H9 (cell line): ENCODE data around the gene ANXA2. TPM values are rescaled to one million over a fixed set of nuclear protein-coding genes. Genes with fewer than 3 reads are reported as not detected.

Experiments
- DNase-seq: peaks from one replicate; pipeline ENCODE4 v3.0.0-alpha.2; 2017
- H2AFZ ChIP-seq: one replicate; pipeline ENCODE4 v1.6.1; 2013; ENCODE audit warnings: mild to moderate bottlenecking, low read length, control low read depth, moderate library complexity
- H2AK5ac ChIP-seq: 2 replicates; pipeline ENCODE4 v1.6.1; 2013; ENCODE audit warnings: low read length, control low read depth, mixed read lengths; ENCODE audit not compliant: insufficient read length
- H2BK120ac ChIP-seq: one replicate; pipeline ENCODE4 v1.6.1; 2013; ENCODE audit warnings: low read depth, mild to moderate bottlenecking, low read length, control low read depth, inconsistent platforms; ENCODE audit not compliant: poor library complexity, severe bottlenecking
- H2BK12ac ChIP-seq: 2 replicates; pipeline ENCODE4 v1.6.1; 2013; ENCODE audit warnings: low read length, control low read depth, mixed read lengths, low read depth; ENCODE audit not compliant: insufficient read length
- H2BK15ac ChIP-seq: 2 replicates; pipeline ENCODE4 v1.6.1; 2013; ENCODE audit warnings: low read depth, low read length, control low read depth
- H2BK20ac ChIP-seq: one replicate; pipeline ENCODE4 v1.6.1; 2013; ENCODE audit warnings: low read depth, mild to moderate bottlenecking, low read length, control low read depth, inconsistent platforms; ENCODE audit not compliant: poor library complexity, severe bottlenecking
- H2BK5ac ChIP-seq: 2 replicates; pipeline ENCODE4 v1.6.1; 2013; ENCODE audit warnings: low read length, control low read depth, mixed read lengths; ENCODE audit not compliant: insufficient read length
- H3K14ac ChIP-seq: 2 replicates; pipeline ENCODE4 v1.6.1; 2013; ENCODE audit warnings: low read length, control low read depth; ENCODE audit not compliant: insufficient read depth
- H3K18ac ChIP-seq: 2 replicates; pipeline ENCODE4 v1.6.1; 2013; ENCODE audit warnings: low read depth, mild to moderate bottlenecking, mixed read lengths, low read length, control low read depth; ENCODE audit not compliant: insufficient read length
- H3K23ac ChIP-seq: 2 replicates; pipeline ENCODE4 v1.6.1; 2013; ENCODE audit warnings: low read length, control low read depth, mixed read lengths, low read depth; ENCODE audit not compliant: insufficient read length
- H3K23me2 ChIP-seq: 2 replicates; pipeline ENCODE4 v1.6.1; 2013; ENCODE audit warnings: low read depth, mild to moderate bottlenecking, mixed read lengths, low read length, control low read depth; ENCODE audit not compliant: insufficient read length, poor library complexity, severe bottlenecking
- H3K27ac ChIP-seq: 2 replicates; pipeline ENCODE4 v1.5.1; 2013; ENCODE audit warnings: low read length, control low read depth, mixed read lengths, low read depth; ENCODE audit not compliant: insufficient read length
- H3K27me3 ChIP-seq: 2 replicates; pipeline ENCODE4 v1.6.1; 2013; ENCODE audit warnings: low read length, control low read depth, inconsistent platforms; ENCODE audit not compliant: insufficient read depth
- H3K4ac ChIP-seq: 2 replicates; pipeline ENCODE4 v1.6.1; 2013; ENCODE audit warnings: low read depth, mild to moderate bottlenecking, control low read depth, inconsistent platforms, low read length, moderate library complexity
- H3K4me1 ChIP-seq: 2 replicates; pipeline ENCODE4 v1.6.1; 2013; ENCODE audit warnings: low read length, control low read depth, inconsistent platforms; ENCODE audit not compliant: insufficient read depth
- H3K4me2 ChIP-seq: 2 replicates; pipeline ENCODE4 v1.6.1; 2013; ENCODE audit warnings: low read length, control low read depth, mixed read lengths; ENCODE audit not compliant: insufficient read length, insufficient read depth
- H3K56ac ChIP-seq: 2 replicates; pipeline ENCODE4 v1.6.1; 2013; ENCODE audit warnings: low read depth, mild to moderate bottlenecking, mixed read lengths, low read length, control low read depth; ENCODE audit not compliant: insufficient read length
- H3K79me1 ChIP-seq: 2 replicates; pipeline ENCODE4 v1.6.1; 2013; ENCODE audit warnings: low read depth, mild to moderate bottlenecking, moderate library complexity, low read length, control low read depth, inconsistent platforms; ENCODE audit not compliant: insufficient read depth, poor library complexity, severe bottlenecking
- H3K79me2 ChIP-seq: 2 replicates; pipeline ENCODE4 v1.6.1; 2013; ENCODE audit warnings: low read length, control low read depth, inconsistent platforms; ENCODE audit not compliant: insufficient read depth
- H3K9ac ChIP-seq: 2 replicates; pipeline ENCODE4 v1.6.1; 2013; ENCODE audit warnings: low read length, control low read depth, mixed read lengths; ENCODE audit not compliant: insufficient read length; ENCODE audit errors: extremely low read depth
- H3K9me3 ChIP-seq: one replicate; pipeline ENCODE4 v1.6.1; 2013; ENCODE audit warnings: low read depth, low read length, inconsistent platforms; ENCODE audit not compliant: control insufficient read depth
- H3T11ph ChIP-seq: one replicate; pipeline ENCODE4 v1.6.1; 2013; ENCODE audit warnings: mild to moderate bottlenecking, low read length, control low read depth, inconsistent platforms
- H4K20me1 ChIP-seq: one replicate; pipeline ENCODE4 v1.6.1; 2013; ENCODE audit not compliant: control insufficient read depth, insufficient read length, insufficient read depth
- H4K5ac ChIP-seq: 2 replicates; pipeline ENCODE4 v1.6.1; 2013; ENCODE audit warnings: low read depth, mild to moderate bottlenecking, mixed read lengths, low read length, control low read depth; ENCODE audit not compliant: insufficient read length
- H4K8ac ChIP-seq: replicated peaks from 2 replicates; pipeline ENCODE4 v1.6.1; 2013; ENCODE audit warnings: low read length, control low read depth, mixed read lengths, low read depth; ENCODE audit not compliant: insufficient read length
- H4K91ac ChIP-seq: 2 replicates; pipeline ENCODE4 v1.6.1; 2013; ENCODE audit warnings: low read depth, mild to moderate bottlenecking, moderate library complexity, mixed read lengths, low read length, control low read depth; ENCODE audit not compliant: insufficient read length
- H3K27ac Mint-ChIP-seq, 3 experiments: 2 replicates in 2 of 3; 3 replicates in 1 of 3; pipeline ENCODE4 v1.8.0; 2020 to 2021; ENCODE audit warnings: mixed read lengths in 3 of 3, mild to moderate bottlenecking in 1 of 3, moderate library complexity in 1 of 3
- H3K27me3 Mint-ChIP-seq: 2 replicates; pipeline ENCODE4 v1.8.0; 2021; ENCODE audit warnings: low read depth, mild to moderate bottlenecking, moderate library complexity, mixed read lengths
- H3K36me3 Mint-ChIP-seq, 3 experiments: 2 replicates in 2 of 3; 3 replicates in 1 of 3; pipeline ENCODE4 v1.8.0; 2020 to 2021; ENCODE audit warnings: low read depth in 3 of 3, mixed read lengths in 3 of 3; ENCODE audit not compliant: insufficient read depth in 1 of 3
- H3K4me1 Mint-ChIP-seq, 2 experiments: 2 replicates each; pipeline ENCODE4 v1.8.0; 2020; ENCODE audit warnings: mixed read lengths in 2 of 2
- H3K4me3 Mint-ChIP-seq, 2 experiments: 2 replicates in 1 of 2; 3 replicates in 1 of 2; pipeline ENCODE4 v1.8.0; 2020 to 2021; ENCODE audit warnings: mild to moderate bottlenecking in 2 of 2, mixed read lengths in 2 of 2, moderate library complexity in 1 of 2
- H3K9me3 Mint-ChIP-seq, 2 experiments: 2 replicates in 1 of 2; 3 replicates in 1 of 2; pipeline ENCODE4 v1.8.0; 2020; ENCODE audit warnings: mild to moderate bottlenecking in 2 of 2, mixed read lengths in 2 of 2, moderate library complexity in 1 of 2
- CTCF ChIP-seq: fragments of 200-600 bp; sonication (generic); conservative IDR thresholded peaks from 3 replicates; pipeline ENCODE4 v1.8.0; 2021; ENCODE audit warnings: antibody characterized with exemption, mild to moderate bottlenecking
- WGBS: extraction: QIAGEN DNeasy Blood & Tissue Kit; methylation state at CpG from one replicate; pipeline ENCODE4 v1.1.7; 2013; ENCODE audit warnings: missing lambda C conversion rate, low lambda C conversion rate, mixed read lengths; ENCODE audit not compliant: insufficient read length; ENCODE audit errors: extremely low coverage; 5-methylcytosine and 5-hydroxymethylcytosine counted together
- total RNA-seq: library from RNA; stranded (reverse); gene quantifications from 2 replicates; pipeline ENCODE4 v1.2.1, GENCODE V29; 2021

The ANXA2 gene
- total RNA-seq, 1 experiment from 2014 or later: 126 TPM

- no peaks in the 10 kb centered on the region for H3K9me3 Mint-ChIP-seq
- H3K4me1 ChIP-seq: no peaks in the 10 kb centered on the region
- no peaks in the 10 kb centered on the region for H3K23me2 ChIP-seq
- no peak overlapping the region for H3K27ac Mint-ChIP-seq
- TF ChIP-seq CTCF: no peak
- no peak overlapping the region for H2BK15ac ChIP-seq
- H3K79me2 ChIP-seq: no peaks in the 10 kb centered on the region
- no peak overlapping the region for H3K4me2 ChIP-seq
- H4K91ac ChIP-seq: no peak overlapping the region
- no peak overlapping the region for H3K56ac ChIP-seq
- H3K36me3 Mint-ChIP-seq: peaks cover 0 to 13% (median 0%) of the 10 kb centered on the region in 3 experiments; a peak in 3 of 7 replicates
- no peak overlapping the region for H3K4ac ChIP-seq
- H3K23ac ChIP-seq: no peak overlapping the region
- H2BK5ac ChIP-seq: no peak overlapping the region
- no peaks in the 10 kb centered on the region for H3K27me3 ChIP-seq
- peaks cover 55% of the 10 kb centered on the region for H3K27me3 Mint-ChIP-seq
- no peak overlapping the region for H4K8ac ChIP-seq
- no peaks in the 10 kb centered on the region for H3K79me1 ChIP-seq
- H3K9ac ChIP-seq: no peak overlapping the region
- no peak overlapping the region for H2AFZ ChIP-seq
- H3K18ac ChIP-seq: no peak overlapping the region
- no peak for DNase-seq
- no peak overlapping the region for H2BK12ac ChIP-seq
- H3K4me1 Mint-ChIP-seq: peaks cover 20 to 22% of the 10 kb centered on the region in 2 experiments
- H3K4me3 Mint-ChIP-seq: no peak overlapping the region
- H2AK5ac ChIP-seq: no peak overlapping the region
- WGBS: no CpG with 5 or more reads among the region's 3 CpGs
- H3K27ac ChIP-seq: no peak overlapping the region
- H3T11ph ChIP-seq: no peak overlapping the region
- H4K20me1 ChIP-seq: no peaks in the 10 kb centered on the region
- H2BK20ac ChIP-seq: no peak overlapping the region
- no peak overlapping the region for H2BK120ac ChIP-seq
- H3K9me3 ChIP-seq: no peaks in the 10 kb centered on the region
- H4K5ac ChIP-seq: no peak overlapping the region
- no peak overlapping the region for H3K14ac ChIP-seq
These were observed 24.5 kb downstream of the ANXA2 start for GRCh38 chr15:60373327-60373726.
